Hindlimb muscle (tissue), 1 donor: Measurements from ENCODE around the gene SDC3. TPM values are rescaled to one million over a fixed set of nuclear protein-coding genes. Genes with fewer than 3 reads are reported as not detected.
"Not testable (repeated sequence)": the region's sequence is repeated elsewhere in the genome, so short reads cannot be mapped to it uniquely, and the experiment has no call there.

ENCODE experiments used
- DNase-seq: peaks from one replicate; pipeline ENCODE4 v3.0.0-alpha.2; 2013
- polyA plus RNA-seq: library from polyadenylated mRNA; unstranded; fragments of 120-200 nt; gene quantifications from one replicate; pipeline ENCODE4 v1.2.1, GENCODE V29; 2013; ENCODE audit not compliant: insufficient read length

Gene SDC3
- polyA plus RNA-seq, 1 donor: 36.0 TPM

GRCh38 chr1:30875197-30875596 lies 33.4 kb downstream of the SDC3 start:
- DNase-seq: no peak

- no peak for DNase-seq
These were observed 34.4 kb downstream of the SDC3 start for GRCh38 chr1:30874176-30874575.

GRCh38 chr1:30872948-30873263 lies 35.7 kb downstream of the SDC3 start:
- DNase-seq: no peak

GRCh38 chr1:30872033-30872947 lies 36.3 kb downstream of the SDC3 start:
- DNase-seq: no peak

- no peak for DNase-seq
These were observed 37.2 kb downstream of the SDC3 start for GRCh38 chr1:30871276-30871871.

- no peak for DNase-seq
These were observed 37.9 kb downstream of the SDC3 start for GRCh38 chr1:30870656-30871055.

GRCh38 chr1:30870035-30870434 lies 38.5 kb downstream of the SDC3 start:
- no peak for DNase-seq

- DNase-seq: no peak
These were observed 39.6 kb downstream of the SDC3 start for GRCh38 chr1:30868833-30869435.

GRCh38 chr1:30868057-30868456 lies 40.5 kb downstream of the SDC3 start:
- not testable (repeated sequence) for DNase-seq

GRCh38 chr1:30867537-30867936 lies 41.0 kb downstream of the SDC3 start:
- no peak for DNase-seq

GRCh38 chr1:30866594-30866993 lies 42.0 kb downstream of the SDC3 start:
- no peak for DNase-seq

- DNase-seq: no peak
These were observed 43.9 kb downstream of the SDC3 start for GRCh38 chr1:30864681-30865080.

GRCh38 chr1:30863858-30864604 lies 44.5 kb downstream of the SDC3 start:
- DNase-seq: no peak

GRCh38 chr1:30860320-30860652 lies 48.3 kb downstream of the SDC3 start:
- no peak for DNase-seq

- no peak for DNase-seq
These were observed 50.6 kb downstream of the SDC3 start for GRCh38 chr1:30857964-30858363.

GRCh38 chr1:30857062-30857461 lies 51.5 kb downstream of the SDC3 start:
- DNase-seq: no peak

GRCh38 chr1:30856260-30856790 lies 52.2 kb downstream of the SDC3 start:
- DNase-seq: no peak

- no peak for DNase-seq
These were observed 52.8 kb downstream of the SDC3 start for GRCh38 chr1:30855686-30856259.

GRCh38 chr1:30853350-30853749 lies 55.2 kb downstream of the SDC3 start:
- no peak for DNase-seq

- DNase-seq: no peak
These were observed 56.5 kb downstream of the SDC3 start for GRCh38 chr1:30852026-30852425.

- no peak for DNase-seq
These were observed 57.3 kb downstream of the SDC3 start for GRCh38 chr1:30851286-30851685.

- no peak for DNase-seq
These were observed 58.0 kb downstream of the SDC3 start for GRCh38 chr1:30850607-30851006.

- no peak for DNase-seq
These were observed 60.4 kb downstream of the SDC3 start for GRCh38 chr1:30848130-30848529.
